DND-41 (cell line): ENCODE measurements around the gene TSPAN3.

Source experiments
- EZH2 ChIP-seq: IDR thresholded peaks from 3 replicates; pipeline ENCODE4 v1.6.1; 2012; ENCODE audit warnings: borderline replicate concordance, low read depth, mild to moderate bottlenecking, moderate library complexity, low read length, inconsistent platforms; ENCODE audit not compliant: severe bottlenecking
- TF ChIP-seq, protein P1 (sequence below): IDR thresholded peaks from 2 replicates; pipeline ENCODE4 v1.5.1; 2012; ENCODE audit warnings: borderline replicate concordance, low read length, moderate library complexity, mild to moderate bottlenecking; ENCODE audit not compliant: poor library complexity, severe bottlenecking; ENCODE audit errors: extremely low read depth

DNA sequence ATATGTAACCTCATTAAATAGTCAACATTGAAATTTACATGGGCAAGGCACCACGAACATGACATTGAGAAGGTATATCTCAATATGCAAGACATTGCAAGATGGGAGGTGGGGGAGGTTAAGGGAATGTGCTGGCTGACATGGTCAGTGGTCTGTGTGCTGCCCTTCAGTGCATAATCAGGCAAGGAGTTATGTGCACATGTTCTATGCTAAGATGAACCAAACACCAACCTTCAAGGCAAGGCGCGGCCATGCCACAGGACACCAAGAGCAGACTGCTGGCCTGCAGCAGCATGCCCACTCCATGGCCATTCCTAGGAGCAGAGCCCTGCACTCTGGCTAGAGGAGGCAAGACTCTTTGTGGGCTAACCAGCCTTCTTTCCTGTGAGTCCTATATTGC, 40.9 kb upstream of the TSPAN3 start:
- TF ChIP-seq, protein P1, sequence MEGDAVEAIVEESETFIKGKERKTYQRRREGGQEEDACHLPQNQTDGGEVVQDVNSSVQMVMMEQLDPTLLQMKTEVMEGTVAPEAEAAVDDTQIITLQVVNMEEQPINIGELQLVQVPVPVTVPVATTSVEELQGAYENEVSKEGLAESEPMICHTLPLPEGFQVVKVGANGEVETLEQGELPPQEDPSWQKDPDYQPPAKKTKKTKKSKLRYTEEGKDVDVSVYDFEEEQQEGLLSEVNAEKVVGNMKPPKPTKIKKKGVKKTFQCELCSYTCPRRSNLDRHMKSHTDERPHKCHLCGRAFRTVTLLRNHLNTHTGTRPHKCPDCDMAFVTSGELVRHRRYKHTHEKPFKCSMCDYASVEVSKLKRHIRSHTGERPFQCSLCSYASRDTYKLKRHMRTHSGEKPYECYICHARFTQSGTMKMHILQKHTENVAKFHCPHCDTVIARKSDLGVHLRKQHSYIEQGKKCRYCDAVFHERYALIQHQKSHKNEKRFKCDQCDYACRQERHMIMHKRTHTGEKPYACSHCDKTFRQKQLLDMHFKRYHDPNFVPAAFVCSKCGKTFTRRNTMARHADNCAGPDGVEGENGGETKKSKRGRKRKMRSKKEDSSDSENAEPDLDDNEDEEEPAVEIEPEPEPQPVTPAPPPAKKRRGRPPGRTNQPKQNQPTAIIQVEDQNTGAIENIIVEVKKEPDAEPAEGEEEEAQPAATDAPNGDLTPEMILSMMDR: no peak
- no peak for TF ChIP-seq EZH2
